Colonic mucosa (tissue), 4 donors: ENCODE results near the gene GNAT3. TPM values are rescaled to one million over a fixed set of nuclear protein-coding genes. Genes with fewer than 3 reads are reported as not detected.

ENCODE experiments used
- DNase-seq: peaks from one replicate; pipeline ENCODE4 v3.0.0-alpha.2; 2020
- H3K27ac ChIP-seq: fragments of 200-600 bp; one replicate; pipeline ENCODE4 v1.8.0; 2021
- H3K27me3 ChIP-seq: fragments of 200-600 bp; one replicate; pipeline ENCODE4 v1.8.0; 2021
- H3K36me3 ChIP-seq: fragments of 200-600 bp; one replicate; pipeline ENCODE4 v1.8.0; 2021
- H3K4me1 ChIP-seq: fragments of 200-600 bp; one replicate; pipeline ENCODE4 v1.8.0; 2021; ENCODE audit warnings: mild to moderate bottlenecking
- H3K4me3 ChIP-seq: fragments of 200-600 bp; one replicate; pipeline ENCODE4 v1.8.0; 2021
- H3K9ac ChIP-seq, 2 donors: one replicate each; pipeline ENCODE4 v1.7.0; 2013; ENCODE audit warnings: control low read depth in 2 of 2, low read depth in 2 of 2, low read length in 2 of 2
- H3K9me3 ChIP-seq: fragments of 200-600 bp; one replicate; pipeline ENCODE4 v1.8.0; 2021
- CTCF ChIP-seq: fragments of 200-600 bp; IDR thresholded peaks from one replicate; pipeline ENCODE4 v1.8.0; 2022; ENCODE audit warnings: antibody characterized with exemption, mild to moderate bottlenecking
- intact Hi-C: fragments of 100-400 bp; cut with DNase I; formaldehyde crosslinking; loops from one replicate; pipeline ENCODE4 v1.14.1; 2022
- total RNA-seq, 2 donors: library from RNA; stranded (reverse); fragmentation: NEBNext Ultra II Directional in 1 of 2; extraction: Animal tissue kit (Norgen Biotek cat#: 25700) in 1 of 2; gene quantifications; one replicate each; pipeline ENCODE4 v1.2.1, GENCODE V29; 2021
- donor health status: healthy.
- donor health status: DM: no; HTN: no; CAD: no.
- donor health status: DM: no; HTN: no; CAD: no.

Gene GNAT3
- total RNA-seq, 2 donors from 2014 or later: not detected

DNA sequence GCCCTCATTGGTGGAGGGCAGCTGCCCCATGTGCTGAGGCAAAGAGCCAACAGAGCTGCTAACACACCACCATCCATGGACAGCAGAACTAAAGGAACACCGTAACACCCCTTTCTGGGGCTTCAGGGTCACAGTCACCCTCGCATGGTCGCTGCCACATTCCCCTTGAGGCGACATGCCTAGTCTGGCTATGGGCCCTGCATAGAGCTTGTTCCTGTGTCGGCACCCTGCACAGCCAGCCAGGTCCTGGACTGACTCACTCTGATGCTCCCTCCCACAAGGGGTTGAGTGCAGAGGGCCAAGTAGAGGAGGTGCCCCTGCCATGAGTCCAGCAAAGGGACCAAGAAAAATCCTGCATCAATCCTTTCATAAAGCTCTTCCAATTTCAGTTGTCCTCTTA lies 77.8 kb downstream of the GNAT3 start:
- no peaks in the 10 kb centered on the region for H3K4me1 ChIP-seq

DNA sequence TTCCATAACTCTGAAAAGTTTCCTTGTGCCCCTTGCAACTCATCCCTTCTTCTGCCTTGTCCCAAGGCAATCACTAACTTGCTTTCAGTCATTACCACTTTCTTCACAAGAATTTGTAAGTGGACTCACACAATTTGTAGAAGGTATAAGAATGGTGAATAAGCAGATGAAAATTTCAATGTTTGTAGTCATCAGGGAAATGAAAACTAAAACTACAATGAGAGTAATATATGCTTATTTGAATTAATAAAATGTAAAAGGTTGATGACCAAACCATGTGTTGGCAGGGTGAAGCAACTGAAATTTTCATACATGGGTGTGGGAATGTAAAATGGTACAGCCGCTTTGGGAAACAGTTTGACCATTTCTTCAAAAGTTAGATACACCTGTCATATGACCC lies 79.7 kb downstream of the GNAT3 start:
- no peak for TF ChIP-seq CTCF
- H3K36me3 ChIP-seq: no peaks in the 10 kb centered on the region
- H3K27me3 ChIP-seq: no peaks in the 10 kb centered on the region
- no peak for DNase-seq
- no peak overlapping the region for H3K27ac ChIP-seq
- H3K4me1 ChIP-seq: no peaks in the 10 kb centered on the region
- intact Hi-C loops: no loop called here
- H3K9ac ChIP-seq: no peak overlapping the region
- no peak overlapping the region for H3K4me3 ChIP-seq
- H3K9me3 ChIP-seq: no peaks in the 10 kb centered on the region

More for the DNA sequence above, 77.8 kb downstream of the GNAT3 start:
- no peaks in the 10 kb centered on the region for H3K27me3 ChIP-seq
- H3K4me3 ChIP-seq: no peak overlapping the region
- no peak for TF ChIP-seq CTCF
- DNase-seq: no peak
- H3K27ac ChIP-seq: no peak overlapping the region
- H3K9ac ChIP-seq: no peak overlapping the region
- no peaks in the 10 kb centered on the region for H3K36me3 ChIP-seq
- no peaks in the 10 kb centered on the region for H3K9me3 ChIP-seq
- intact Hi-C loops: no loop called here

DNA sequence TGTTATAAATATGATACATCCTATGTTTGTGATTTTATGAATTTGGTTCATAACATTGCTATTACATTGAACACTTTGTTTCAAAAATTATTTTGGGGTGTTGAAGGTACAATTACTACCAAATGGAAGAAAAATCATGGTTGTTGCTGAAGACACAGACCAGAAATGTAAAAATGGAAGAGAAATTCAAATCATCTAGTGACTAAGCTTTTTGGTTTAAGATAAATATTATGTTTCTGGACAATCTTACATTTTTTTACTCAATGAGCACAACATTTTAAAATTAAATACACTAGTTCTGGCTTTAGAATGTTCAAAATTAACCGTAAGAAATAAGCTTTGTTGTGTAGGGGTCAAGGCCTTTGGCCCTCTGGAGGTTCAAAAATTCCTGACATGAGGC lies 82.7 kb downstream of the GNAT3 start:
- Histone ChIP-seq H3K27me3 (no peaks in the 10 kb centered on the region), H3K9me3 (no peaks in the 10 kb centered on the region), H3K4me1 (no peaks in the 10 kb centered on the region), H3K9ac (no peak overlapping the region), H3K27ac (no peak overlapping the region), H3K4me3 (no peak overlapping the region), H3K36me3 (no peaks in the 10 kb centered on the region)
- DNase-seq: no peak
- intact Hi-C loops: loop anchor here (5.0 kb wide), 1 partner anchor 228 kb away; no protein-coding TSS in a partner anchor
- TF ChIP-seq CTCF: no peak

DNA sequence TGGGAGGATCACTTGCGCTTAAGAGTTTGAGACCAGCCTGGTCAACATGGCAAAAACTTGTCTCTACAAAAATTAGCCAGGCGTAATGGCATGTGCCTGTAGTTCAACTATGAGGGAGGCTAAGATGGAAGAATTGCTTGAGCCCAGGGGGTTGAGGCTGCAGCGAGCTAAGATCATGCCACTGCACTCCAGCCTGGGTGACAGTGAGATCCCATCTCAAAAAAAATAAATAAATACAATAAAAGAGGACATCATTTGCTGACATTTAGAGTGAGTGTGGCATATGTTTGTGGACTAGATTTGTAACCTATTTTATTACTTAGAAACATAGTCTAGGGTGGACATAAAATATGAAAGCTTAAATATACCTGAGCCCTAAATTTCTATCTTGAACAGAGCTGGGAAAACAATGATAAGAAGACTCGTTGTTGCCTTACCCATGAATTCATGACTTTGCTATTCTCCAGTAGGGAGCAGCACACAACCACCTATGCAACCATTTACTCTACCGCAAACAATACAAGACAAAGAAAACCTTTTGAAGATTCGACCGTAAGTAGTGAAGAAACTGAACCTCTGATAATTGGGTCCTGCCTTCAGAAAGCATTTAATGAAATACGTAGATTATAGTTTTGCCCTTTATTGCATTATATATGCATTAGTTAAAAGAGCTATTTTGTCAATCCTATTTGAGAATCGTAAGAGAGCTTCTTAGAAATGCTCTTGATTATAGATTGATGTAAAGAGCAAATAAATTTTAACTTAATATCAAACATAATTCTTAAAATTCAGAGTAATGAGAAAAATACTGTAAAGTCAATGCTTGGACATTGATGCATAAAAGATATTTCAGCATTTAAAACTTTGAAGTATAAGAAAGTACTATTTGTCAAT lies 83.5 kb downstream of the GNAT3 start:
- no peak overlapping the region for H3K27ac ChIP-seq
- no peaks in the 10 kb centered on the region for H3K9me3 ChIP-seq
- no peaks in the 10 kb centered on the region for H3K36me3 ChIP-seq
- H3K4me3 ChIP-seq: no peak overlapping the region
- H3K4me1 ChIP-seq: no peaks in the 10 kb centered on the region
- no peak for TF ChIP-seq CTCF
- intact Hi-C loops: loop anchor here (5.0 kb wide), 1 partner anchor 229 kb away; no protein-coding TSS in a partner anchor
- peak; percentile 24 for DNase-seq
- H3K9ac ChIP-seq: no peak overlapping the region
- H3K27me3 ChIP-seq: no peaks in the 10 kb centered on the region

- H3K9me3 ChIP-seq: no peaks in the 10 kb centered on the region
- no peak overlapping the region for H3K4me3 ChIP-seq
- no peak for TF ChIP-seq CTCF
- no peaks in the 10 kb centered on the region for H3K36me3 ChIP-seq
- intact Hi-C loops: loop anchor here (5.0 kb wide), 1 partner anchor 230 kb away; no protein-coding TSS in a partner anchor
- no peak for DNase-seq
- H3K4me1 ChIP-seq: no peaks in the 10 kb centered on the region
- H3K27ac ChIP-seq: no peak overlapping the region
- H3K27me3 ChIP-seq: no peaks in the 10 kb centered on the region
- no peak overlapping the region for H3K9ac ChIP-seq
Observed at GRCh38 chr7:80427218-80427617, 84.6 kb downstream of the GNAT3 start.
